GM21786 (cell line): ENCODE results near the gene FAM131A.
A peak's percentile ranks its signal among the peaks of the same experiment; 100 is the strongest.

Experiments used
- ATAC-seq: cut with Tn5 transposase; IDR thresholded peaks from one replicate; pipeline ENCODE4 v1.9.1; 2021; ENCODE audit not compliant: unreplicated experiment

Gene FAM131A

GRCh38 chr3:184316792-184317191 lies 20.6 kb upstream of the FAM131A start:
- no peak for ATAC-seq

GRCh38 chr3:184317201-184317600 lies 20.2 kb upstream of the FAM131A start:
- no peak for ATAC-seq

- ATAC-seq, result no peak
These were observed 17.3 kb upstream of the FAM131A start for GRCh38 chr3:184320104-184320445.

- no peak for ATAC-seq
These were observed 15.7 kb upstream of the FAM131A start for GRCh38 chr3:184321666-184322065.

GRCh38 chr3:184322731-184323487 lies 14.5 kb upstream of the FAM131A start:
- ATAC-seq, result no peak

GRCh38 chr3:184323696-184324095 lies 13.7 kb upstream of the FAM131A start:
- ATAC-seq, result no peak

GRCh38 chr3:184325269-184325668 lies 12.1 kb upstream of the FAM131A start:
- no peak for ATAC-seq

GRCh38 chr3:184325715-184326369 lies 11.6 kb upstream of the FAM131A start:
- no peak for ATAC-seq

GRCh38 chr3:184327171-184327570 lies 10.2 kb upstream of the FAM131A start:
- no peak for ATAC-seq

GRCh38 chr3:184328516-184328915 lies 8.9 kb upstream of the FAM131A start:
- no peak for ATAC-seq

GRCh38 chr3:184332370-184333090 lies 4.9 kb upstream of the FAM131A start:
- ATAC-seq, result no peak

- ATAC-seq, result no peak
These were observed 4.2 kb upstream of the FAM131A start for GRCh38 chr3:184333190-184333589.

- ATAC-seq, result no peak
These were observed 3.7 kb upstream of the FAM131A start for GRCh38 chr3:184333700-184334099.

- no peak for ATAC-seq
These were observed 2.8 kb upstream of the FAM131A start for GRCh38 chr3:184334470-184335158.

GRCh38 chr3:184335291-184335660 lies 2.1 kb upstream of the FAM131A start:
- no peak for ATAC-seq

- peak; percentile 76 for ATAC-seq
These were observed 1.5 kb upstream of the FAM131A start for GRCh38 chr3:184335661-184336546.

GRCh38 chr3:184336547-184337398 lies 627 bp upstream of the FAM131A start:
- ATAC-seq, result no peak

GRCh38 chr3:184337981-184338380 lies 581 bp downstream of the FAM131A start:
- no peak for ATAC-seq

GRCh38 chr3:184338511-184338945 lies 1.1 kb downstream of the FAM131A start:
- ATAC-seq, result no peak

GRCh38 chr3:184339001-184339400 lies 1.6 kb downstream of the FAM131A start:
- ATAC-seq, result no peak
